GM13977 (cell line): ENCODE measurements around the gene CASP8.

Experiments used
- DNase-seq: peaks from one replicate; pipeline ENCODE4 v3.0.0; 2012; ENCODE audit warnings: low spot score
- CTCF ChIP-seq: IDR thresholded peaks from 2 replicates; pipeline ENCODE4 v1.5.1; 2012; ENCODE audit warnings: mild to moderate bottlenecking, control low read depth; ENCODE audit not compliant: insufficient read depth; ENCODE audit errors: extremely low read depth, missing control alignments
- in situ Hi-C: fragments of 300-500 bp; cut with MboI; formaldehyde crosslinking; loops from one replicate; pipeline ENCODE4 v1.12.0; 2022; ENCODE audit warnings: low sequenced_read_pairs, low pct_unique_long_range_greater_than_20kb, mixed read lengths, inconsistent platforms; ENCODE audit not compliant: unreplicated experiment

CASP8 gene

GRCh38 chr2:201327678-201328077, 67.3 kb downstream of the CASP8 start:
- no peak for DNase-seq
- no peak for TF ChIP-seq CTCF
- in situ Hi-C loops: no loop called here

- in situ Hi-C loops: no loop called here
- no peak for DNase-seq
- no peak for TF ChIP-seq CTCF
These were observed 69.1 kb downstream of the CASP8 start for GRCh38 chr2:201329409-201329808.
